T-helper 22 cell (primary cell): ENCODE data around the gene RBPJL.
"Not testable (repeated sequence)": the region's sequence is repeated elsewhere in the genome, so short reads cannot be mapped to it uniquely, and the experiment has no call there.

Experiments
- DNase-seq: peaks from one replicate; pipeline ENCODE4 v3.0.0-alpha.2; 2020; ENCODE audit warnings: low read depth

The RBPJL gene

DNA sequence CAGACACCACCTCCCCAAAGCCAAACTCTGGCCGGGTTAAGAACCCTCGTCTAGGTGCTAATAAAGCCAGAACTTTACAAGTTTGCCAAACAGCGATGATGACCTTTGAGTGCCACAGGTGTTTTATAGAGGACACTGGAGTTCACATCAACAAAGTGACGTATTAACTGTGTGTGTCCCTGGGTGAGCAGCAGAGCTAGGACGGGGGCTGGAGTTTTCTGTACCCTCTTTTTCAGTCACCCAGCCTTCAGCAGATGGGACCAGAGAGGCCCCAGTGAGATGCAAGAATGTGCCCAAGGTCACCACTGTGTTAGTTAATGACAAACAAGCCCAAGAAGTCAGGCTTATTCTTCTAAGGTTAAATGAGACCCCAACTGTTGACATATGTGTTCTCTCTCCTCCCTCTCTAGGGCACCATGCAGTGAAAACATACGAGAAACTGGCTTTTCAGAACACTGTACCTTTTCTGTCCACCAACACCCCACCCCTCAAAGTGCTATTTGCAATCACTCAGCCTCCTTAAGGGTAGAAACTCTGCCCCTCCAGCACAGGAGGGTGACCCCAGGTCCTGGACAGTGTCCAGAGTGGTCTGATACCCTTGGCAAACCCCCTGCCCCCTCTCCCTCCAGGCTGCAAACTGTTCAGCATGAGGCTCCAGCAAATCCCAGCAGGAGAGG is 36.4 kb downstream of the RBPJL start:
- no peak for DNase-seq

GRCh38 chr20:45343532-45344167 is 37.0 kb downstream of the RBPJL start:
- no peak for DNase-seq

- DNase-seq: no peak
These were observed 37.7 kb downstream of the RBPJL start for GRCh38 chr20:45344168-45344860.

GRCh38 chr20:45345104-45345936 is 38.7 kb downstream of the RBPJL start:
- DNase-seq: no peak

GRCh38 chr20:45346291-45346718 is 39.7 kb downstream of the RBPJL start:
- DNase-seq: no peak

- no peak for DNase-seq
These were observed 40.2 kb downstream of the RBPJL start for GRCh38 chr20:45346851-45347250.

- DNase-seq: no peak
These were observed 40.8 kb downstream of the RBPJL start for GRCh38 chr20:45347297-45347935.

DNA sequence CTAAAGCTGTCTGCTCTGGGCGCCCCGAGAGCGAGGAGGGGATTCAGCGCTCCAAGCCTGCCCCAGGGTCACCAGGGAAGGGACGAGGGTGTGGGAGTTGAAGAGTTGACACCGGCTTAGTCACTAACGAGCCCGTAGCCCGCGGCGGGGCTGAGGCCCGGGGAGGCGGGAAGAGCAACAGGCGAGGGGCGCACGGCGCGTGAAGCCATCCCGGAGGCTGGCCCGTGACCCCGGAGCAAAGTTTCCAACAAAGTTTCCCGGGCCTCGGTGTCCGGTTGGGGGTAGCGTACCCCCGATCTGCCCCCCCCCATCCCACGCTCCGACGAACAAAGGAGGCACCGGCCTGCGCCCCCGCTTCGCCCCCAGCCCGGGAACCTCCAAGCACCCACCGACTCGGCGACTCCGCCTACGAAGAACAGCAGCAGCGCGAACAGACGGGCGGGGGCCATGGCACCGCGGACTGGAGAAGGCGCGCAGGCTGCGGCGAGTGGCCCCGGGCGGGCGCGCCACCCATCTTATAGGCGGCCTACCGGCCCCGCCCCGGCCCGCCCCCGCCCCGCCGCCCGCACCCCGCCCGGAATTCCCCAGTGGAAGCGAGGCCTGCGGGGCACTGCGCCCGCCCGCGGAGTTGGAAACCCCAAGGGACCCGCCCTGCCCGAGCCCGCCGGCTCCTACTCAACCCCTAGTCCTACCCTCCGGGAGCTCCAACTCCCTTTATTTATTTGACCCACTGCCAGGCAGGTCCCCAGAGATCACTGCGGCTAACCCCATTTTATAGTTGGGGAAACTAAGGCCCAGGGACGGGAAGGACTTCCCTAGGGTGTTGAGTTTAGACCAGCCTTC is 41.5 kb downstream of the RBPJL start, which contains the start of gene SDC4:
SDC4 (minus strand) TSS at position 489 of the 843 bp plus-strand sequence; CDS start at position 449, 40 bp downstream.
- DNase-seq: peak; percentile 62

GRCh38 chr20:45350217-45350616 is 43.6 kb downstream of the RBPJL start:
- DNase-seq: no peak

GRCh38 chr20:45350795-45351194 is 44.2 kb downstream of the RBPJL start:
- DNase-seq: not testable (repeated sequence)

DNA sequence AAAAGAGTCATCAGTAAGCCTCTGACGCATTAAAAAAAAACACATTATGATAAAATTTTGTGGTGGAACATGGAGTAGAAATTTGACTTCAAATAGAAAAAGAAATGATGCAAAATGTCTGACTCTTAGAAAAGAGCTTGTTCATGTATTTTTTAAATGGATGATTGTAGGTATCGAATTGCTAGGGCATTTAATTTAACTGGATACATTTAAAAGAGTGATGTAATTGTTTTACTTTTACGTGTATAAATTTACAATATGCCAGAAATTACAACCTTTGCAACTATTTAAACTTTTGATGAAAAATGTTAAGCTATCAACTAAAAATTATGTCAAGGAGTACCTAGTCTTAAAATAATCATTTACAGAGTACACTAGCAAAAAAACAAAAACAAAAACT is 46.1 kb downstream of the RBPJL start:
- DNase-seq: no peak

DNA sequence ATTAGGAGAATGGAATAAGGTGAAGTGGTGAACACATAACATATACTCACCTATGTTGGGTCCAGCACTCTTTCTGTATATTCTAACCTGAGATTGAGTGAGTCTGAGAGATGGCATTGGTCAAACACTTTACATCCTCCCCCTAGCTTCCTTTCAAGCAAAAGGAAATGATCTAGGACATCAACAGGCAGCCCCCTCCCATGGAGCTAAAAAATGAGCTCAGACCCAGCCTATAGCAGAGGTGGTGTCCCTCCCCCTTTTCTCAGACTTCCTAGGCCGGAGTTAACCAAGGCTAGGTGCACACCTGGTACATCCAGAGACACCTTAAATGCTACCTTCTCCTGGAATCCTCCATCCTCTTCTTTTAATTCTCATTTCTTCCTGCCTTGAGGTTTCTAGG is 47.1 kb downstream of the RBPJL start:
- DNase-seq: no peak

DNA sequence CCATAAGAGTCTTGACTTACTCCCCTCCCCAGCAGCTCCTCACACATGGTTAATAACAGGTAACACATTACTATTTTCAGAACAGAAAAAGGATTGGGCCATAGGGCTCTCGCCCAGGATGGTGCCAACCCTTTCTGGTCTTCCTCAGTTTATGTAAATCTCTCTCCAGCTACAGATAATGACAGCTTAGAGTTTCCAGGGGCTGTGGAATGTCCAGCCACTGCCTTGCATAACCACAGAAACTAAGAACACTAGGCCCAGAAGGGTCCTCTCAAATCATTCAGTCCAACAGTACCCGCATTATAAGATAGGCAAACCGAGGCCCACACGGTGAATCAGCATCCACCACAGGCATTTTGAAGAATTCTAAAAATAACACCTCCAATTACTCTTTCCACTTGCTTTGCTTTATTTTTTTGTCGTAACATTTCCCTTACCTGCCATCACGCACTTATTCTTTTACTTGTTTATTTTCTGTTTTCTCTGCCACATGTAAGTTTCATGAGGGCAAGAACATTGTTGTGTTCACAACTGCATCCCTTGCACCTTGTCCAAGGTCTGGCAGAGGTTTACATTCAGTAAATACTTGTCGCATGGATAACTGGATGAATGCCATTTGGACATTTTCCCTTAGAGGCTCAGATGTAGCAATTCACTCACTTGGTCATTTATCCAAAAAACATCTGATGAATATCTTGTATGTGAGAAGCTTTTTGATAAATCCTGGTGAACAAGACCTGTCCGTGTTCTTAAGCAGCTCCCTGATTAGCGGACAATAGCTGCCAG is 48.0 kb downstream of the RBPJL start:
- no peak for DNase-seq

- no peak for DNase-seq
These were observed 48.8 kb downstream of the RBPJL start for GRCh38 chr20:45355209-45356084.

DNA sequence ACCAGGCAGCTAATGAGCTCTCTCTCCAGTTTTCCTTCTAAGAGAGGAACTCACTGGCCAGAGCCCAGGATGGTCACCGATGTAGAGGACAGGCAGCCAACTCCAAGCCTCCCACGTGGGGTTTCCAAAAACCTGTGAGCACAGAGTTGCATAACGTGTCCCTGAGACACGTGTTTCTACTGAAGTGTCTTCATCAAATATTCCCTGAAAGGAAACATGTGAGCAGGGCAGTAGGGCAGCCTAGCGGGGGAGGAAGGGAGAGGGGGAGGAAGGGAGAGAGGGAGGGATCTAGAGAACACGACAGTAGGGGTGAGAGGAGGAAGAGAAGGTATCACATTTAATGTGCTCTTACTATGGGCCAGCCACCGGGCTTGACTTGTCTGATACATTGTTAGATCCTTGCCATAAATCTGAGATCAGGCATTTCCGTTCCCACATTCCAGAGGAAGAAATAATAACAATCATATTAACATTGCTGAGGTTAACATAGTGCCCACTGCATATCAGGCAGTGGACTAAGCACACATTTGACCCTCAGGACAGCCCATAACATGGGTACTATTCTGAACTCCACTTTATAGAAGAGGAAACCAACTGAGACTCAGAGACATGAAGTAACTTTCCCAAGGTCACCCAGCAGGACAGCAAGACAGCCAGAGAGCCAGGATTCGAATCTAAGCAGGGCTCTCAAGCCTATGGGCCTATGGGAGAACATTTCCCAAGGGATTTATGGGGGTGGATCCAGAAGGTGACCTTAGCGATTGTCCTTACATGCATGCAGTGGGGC is 51.8 kb downstream of the RBPJL start:
- DNase-seq: no peak

- no peak for DNase-seq
These were observed 52.4 kb downstream of the RBPJL start for GRCh38 chr20:45359069-45359405.

GRCh38 chr20:45359406-45360148 is 52.9 kb downstream of the RBPJL start:
- no peak for DNase-seq

DNA sequence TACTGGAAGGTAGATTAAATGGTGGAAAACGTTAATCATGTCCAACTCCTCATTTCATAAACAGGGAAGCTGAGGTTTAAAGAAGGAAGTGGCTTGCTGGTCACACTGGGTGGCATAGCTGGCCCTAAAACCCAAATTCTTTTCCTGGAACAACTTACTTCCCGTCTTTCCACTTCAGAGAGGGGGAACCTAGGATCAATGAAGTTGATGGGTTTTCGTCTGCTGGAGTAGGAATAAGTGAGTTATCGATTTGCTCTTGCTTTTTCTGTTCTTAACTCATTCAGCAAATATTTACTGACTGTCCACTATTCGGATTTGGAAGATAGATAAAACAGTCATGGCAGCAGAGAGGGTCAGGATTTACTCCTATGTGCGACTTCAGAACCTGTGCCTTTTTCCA is 55.2 kb downstream of the RBPJL start:
- DNase-seq: no peak
